DND-41 (cell line): ENCODE data around the gene MAN2A1.

Experiments
- ATAC-seq: fragments of 200-7000 bp; cut with Tn5 transposase; 3 replicates; pipeline ENCODE4 v1.9.1; 2021; ENCODE audit warnings: low read depth; ENCODE audit not compliant: insufficient read depth
- DNase-seq: peaks from one replicate; pipeline ENCODE4 v3.0.0-alpha.2; 2020
- H2AFZ ChIP-seq: 2 replicates; pipeline ENCODE4 v1.6.0; 2012; ENCODE audit warnings: low read depth, low read length
- H3K27ac ChIP-seq: 2 replicates; pipeline ENCODE4 v1.5.1; 2012; ENCODE audit warnings: low read length, inconsistent platforms
- H3K27me3 ChIP-seq: fragments of 200-600 bp; sonication (generic); 2 replicates; pipeline ENCODE4 v1.6.0; 2012; ENCODE audit warnings: low read length, mild to moderate bottlenecking, inconsistent platforms; ENCODE audit not compliant: insufficient read depth, poor library complexity
- H3K36me3 ChIP-seq: 2 replicates; pipeline ENCODE4 v1.5.1; 2012; ENCODE audit warnings: low read length, inconsistent platforms; ENCODE audit not compliant: insufficient read depth
- H3K4me1 ChIP-seq: 2 replicates; pipeline ENCODE4 v1.5.1; 2012; ENCODE audit warnings: mild to moderate bottlenecking, low read length; ENCODE audit not compliant: insufficient read depth
- H3K4me2 ChIP-seq: 2 replicates; pipeline ENCODE4 v1.6.0; 2012; ENCODE audit warnings: mild to moderate bottlenecking, moderate library complexity, low read length, inconsistent platforms; ENCODE audit not compliant: insufficient read depth
- H3K4me3 ChIP-seq, 2 experiments: fragments of 200-600 bp in 1 of 2; shearing (Covaris generic) in 1 of 2; 2 replicates each; pipeline ENCODE4 v1.5.1; 2012 to 2016; ENCODE audit warnings: inconsistent platforms in 2 of 2, low read length in 2 of 2, mild to moderate bottlenecking in 2 of 2, low read depth in 1 of 2, moderate library complexity in 1 of 2
- H3K79me2 ChIP-seq: 2 replicates; pipeline ENCODE4 v1.6.0; 2012; ENCODE audit warnings: low read length, inconsistent platforms; ENCODE audit not compliant: insufficient read depth
- H3K9ac ChIP-seq: 2 replicates; pipeline ENCODE4 v1.6.0; 2012; ENCODE audit warnings: low read depth, mild to moderate bottlenecking, inconsistent platforms, low read length, moderate library complexity
- H3K9me3 ChIP-seq: 2 replicates; pipeline ENCODE4 v1.5.1; 2012; ENCODE audit warnings: low read length, moderate library complexity, mild to moderate bottlenecking, inconsistent platforms; ENCODE audit not compliant: insufficient read depth, severe bottlenecking
- H4K20me1 ChIP-seq: 2 replicates; pipeline ENCODE4 v1.6.0; 2012; ENCODE audit warnings: low read length; ENCODE audit not compliant: insufficient read depth
- EZH2 ChIP-seq: IDR thresholded peaks from 3 replicates; pipeline ENCODE4 v1.6.1; 2012; ENCODE audit warnings: borderline replicate concordance, low read depth, mild to moderate bottlenecking, moderate library complexity, low read length, inconsistent platforms; ENCODE audit not compliant: severe bottlenecking
- TF ChIP-seq, protein P1 (sequence below): IDR thresholded peaks from 2 replicates; pipeline ENCODE4 v1.5.1; 2012; ENCODE audit warnings: borderline replicate concordance, low read length, moderate library complexity, mild to moderate bottlenecking; ENCODE audit not compliant: poor library complexity, severe bottlenecking; ENCODE audit errors: extremely low read depth

The MAN2A1 gene

DNA sequence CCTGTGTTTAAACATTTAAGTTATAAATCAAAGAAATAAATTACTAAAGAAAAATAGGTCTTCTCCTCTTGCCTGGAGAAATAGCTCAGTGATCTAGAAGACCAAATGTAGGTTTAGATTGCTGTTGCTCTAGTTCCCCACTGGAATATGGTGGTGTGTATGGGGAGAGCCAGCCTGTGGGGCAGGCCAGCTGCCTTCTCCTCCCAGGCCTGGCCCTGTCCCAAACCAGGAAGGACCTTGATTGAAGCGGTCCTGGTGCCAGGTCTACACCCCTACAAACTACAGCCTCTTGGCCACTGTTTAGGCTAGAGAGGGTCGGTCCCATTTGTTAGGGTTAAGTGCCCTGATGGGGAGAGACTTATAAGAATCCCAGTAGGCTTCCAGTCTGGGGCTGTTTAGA lies 35.4 kb downstream of the MAN2A1 start:
- Histone ChIP-seq H3K79me2 (peaks cover 53% of the 10 kb centered on the region), H3K36me3 (peaks cover 55% of the 10 kb centered on the region), H3K4me1 (no peaks in the 10 kb centered on the region), H4K20me1 (peaks cover 3% of the 10 kb centered on the region; the same call in 1 of the 2 replicates), H3K27me3 (no peaks in the 10 kb centered on the region), H3K4me2 (no peak overlapping the region), H3K9me3 (no peaks in the 10 kb centered on the region), H3K9ac (no peak overlapping the region), H2AFZ (no peak overlapping the region), H3K4me3 (no peak overlapping the region), H3K27ac (no peak overlapping the region)
- ATAC-seq: no peak
- no peak for DNase-seq
- no peak for TF ChIP-seq EZH2
- TF ChIP-seq, protein P1, sequence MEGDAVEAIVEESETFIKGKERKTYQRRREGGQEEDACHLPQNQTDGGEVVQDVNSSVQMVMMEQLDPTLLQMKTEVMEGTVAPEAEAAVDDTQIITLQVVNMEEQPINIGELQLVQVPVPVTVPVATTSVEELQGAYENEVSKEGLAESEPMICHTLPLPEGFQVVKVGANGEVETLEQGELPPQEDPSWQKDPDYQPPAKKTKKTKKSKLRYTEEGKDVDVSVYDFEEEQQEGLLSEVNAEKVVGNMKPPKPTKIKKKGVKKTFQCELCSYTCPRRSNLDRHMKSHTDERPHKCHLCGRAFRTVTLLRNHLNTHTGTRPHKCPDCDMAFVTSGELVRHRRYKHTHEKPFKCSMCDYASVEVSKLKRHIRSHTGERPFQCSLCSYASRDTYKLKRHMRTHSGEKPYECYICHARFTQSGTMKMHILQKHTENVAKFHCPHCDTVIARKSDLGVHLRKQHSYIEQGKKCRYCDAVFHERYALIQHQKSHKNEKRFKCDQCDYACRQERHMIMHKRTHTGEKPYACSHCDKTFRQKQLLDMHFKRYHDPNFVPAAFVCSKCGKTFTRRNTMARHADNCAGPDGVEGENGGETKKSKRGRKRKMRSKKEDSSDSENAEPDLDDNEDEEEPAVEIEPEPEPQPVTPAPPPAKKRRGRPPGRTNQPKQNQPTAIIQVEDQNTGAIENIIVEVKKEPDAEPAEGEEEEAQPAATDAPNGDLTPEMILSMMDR: no peak

DNA sequence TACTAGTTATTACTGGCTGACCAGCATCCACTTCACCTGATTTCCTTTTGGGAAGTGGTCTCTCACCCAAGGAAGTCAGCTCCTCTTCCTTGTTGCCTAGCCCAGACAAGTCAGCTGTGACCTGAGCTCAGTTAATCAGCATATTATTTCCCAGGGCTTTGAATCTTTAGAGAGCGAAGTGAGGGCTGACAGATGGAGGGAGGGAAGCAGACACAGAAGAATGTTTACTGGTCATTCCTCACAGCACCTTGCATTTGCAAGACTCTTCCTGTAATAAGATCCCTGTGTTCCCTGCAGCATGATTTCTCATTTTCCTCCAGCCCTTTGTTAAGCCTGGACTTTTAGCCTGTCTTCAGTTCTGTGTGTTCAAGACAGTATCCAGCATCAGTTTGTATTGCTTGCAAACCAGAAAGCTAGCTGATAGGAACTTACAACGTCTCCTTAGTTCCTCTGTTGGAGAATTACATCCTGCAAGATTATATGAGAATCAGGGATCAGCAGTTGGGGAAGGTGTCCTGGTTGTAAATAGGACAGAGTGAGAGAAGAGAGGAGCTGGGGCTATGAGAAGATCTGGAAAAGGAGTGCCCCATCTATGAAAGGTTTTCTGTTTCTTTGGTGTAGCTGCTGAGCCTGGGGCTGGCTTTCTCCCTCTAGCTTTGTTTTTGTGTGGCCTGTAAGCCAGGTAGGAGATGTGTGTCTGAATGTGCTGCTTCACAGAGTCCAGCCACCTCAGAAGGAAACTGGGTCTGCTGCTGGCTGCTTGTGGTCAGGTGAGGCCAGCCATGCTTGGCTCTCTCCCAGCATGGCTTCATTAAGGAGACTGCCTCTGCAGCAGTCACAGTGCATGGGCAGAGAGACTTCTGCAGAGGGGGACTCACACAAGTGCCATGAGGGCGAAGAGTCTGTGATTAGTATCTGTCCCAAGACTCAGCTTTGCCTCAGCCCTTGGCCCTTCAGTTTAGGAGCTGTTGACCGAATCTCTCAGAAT lies 50.3 kb downstream of the MAN2A1 start:
- TF ChIP-seq, protein P1: no peak
- no peak for TF ChIP-seq EZH2
- Histone ChIP-seq H3K27me3 (no peaks in the 10 kb centered on the region), H3K27ac (peak overlapping the region; percentile 14; the same call in 1 of the 2 replicates), H3K36me3 (peaks cover 42% of the 10 kb centered on the region), H3K79me2 (peaks cover 71% of the 10 kb centered on the region), H3K4me1 (no peaks in the 10 kb centered on the region), H3K9ac (no peak overlapping the region), H3K4me3 (no peak overlapping the region), H4K20me1 (peaks cover 10% of the 10 kb centered on the region; the same call in 1 of the 2 replicates), H3K4me2 (no peak overlapping the region), H3K9me3 (no peaks in the 10 kb centered on the region), H2AFZ (no peak overlapping the region)
- DNase-seq (no peak), ATAC-seq (no peak)

DNA sequence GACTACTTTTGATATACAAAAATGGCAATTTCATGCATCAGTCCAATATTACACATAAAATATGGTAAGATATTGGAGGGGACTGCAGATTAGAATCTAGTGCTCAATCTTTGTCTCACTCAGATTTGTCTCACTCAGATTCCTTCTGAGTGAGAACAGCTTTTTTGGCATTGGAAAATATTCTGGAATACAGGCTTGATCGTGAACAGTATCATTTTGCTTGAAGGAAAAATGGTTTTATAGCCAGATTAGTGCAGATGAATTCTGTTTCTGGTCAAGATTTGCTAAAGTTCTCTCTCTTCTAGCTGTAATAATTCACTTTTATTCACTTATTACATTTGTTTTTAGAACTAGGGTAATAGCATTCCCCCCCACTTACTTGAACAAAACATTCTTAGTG lies 51.2 kb downstream of the MAN2A1 start:
- DNase-seq (no peak), ATAC-seq (no peak)
- H2AFZ ChIP-seq: no peak overlapping the region
- peaks cover 10% of the 10 kb centered on the region; the same call in 1 of the 2 replicates for H4K20me1 ChIP-seq
- H3K4me1 ChIP-seq: no peaks in the 10 kb centered on the region
- no peak overlapping the region for H3K9ac ChIP-seq
- peaks cover 39% of the 10 kb centered on the region for H3K36me3 ChIP-seq
- no peak for TF ChIP-seq EZH2
- TF ChIP-seq, protein P1: no peak
- no peak overlapping the region for H3K27ac ChIP-seq
- peaks cover 70% of the 10 kb centered on the region for H3K79me2 ChIP-seq
- no peak overlapping the region for H3K4me2 ChIP-seq
- no peak overlapping the region for H3K4me3 ChIP-seq
- no peaks in the 10 kb centered on the region for H3K27me3 ChIP-seq
- H3K9me3 ChIP-seq: no peaks in the 10 kb centered on the region
